BJ (cell line): ENCODE data around the gene TMEM272. TPM values are rescaled to one million over a fixed set of nuclear protein-coding genes. Genes with fewer than 3 reads are reported as not detected.

Source experiments
- CTCF ChIA-PET: fragments of 350-600 bp; formaldehyde crosslinking; extraction: SDS; loops from one replicate; lab custom pipeline; 2021; ENCODE audit warnings: antibody characterized with exemption, inconsistent platforms; lab: Yijun Ruan, JAX
- POLR2A ChIA-PET: fragments of 300-600 bp; sonication (Branson Sonifier 250); formaldehyde crosslinking; extraction: SDS; loops from one replicate; lab custom pipeline; 2021; ENCODE audit warnings: antibody characterized with exemption; lab: Charles Lee
- DNase-seq: peaks from one replicate; pipeline ENCODE4 v3.0.0-alpha.2; 2011; ENCODE audit warnings: low read depth
- H3K27me3 ChIP-seq: 2 replicates; pipeline ENCODE4 v1.6.0; 2011; ENCODE audit warnings: low read length; ENCODE audit not compliant: control insufficient read depth, insufficient read depth
- H3K36me3 ChIP-seq: 2 replicates; pipeline ENCODE4 v1.5.1; 2011; ENCODE audit warnings: low read length; ENCODE audit not compliant: control insufficient read depth, insufficient read depth
- H3K4me3 ChIP-seq: 2 replicates; pipeline ENCODE4 v1.5.1; 2011; ENCODE audit warnings: low read depth, mild to moderate bottlenecking, control low read depth, low read length
- CTCF ChIP-seq: IDR thresholded peaks from 2 replicates; pipeline ENCODE4 v1.5.1; 2011; ENCODE audit warnings: low read depth, mild to moderate bottlenecking, control low read depth, inconsistent platforms, low read length, moderate library complexity; ENCODE audit not compliant: insufficient read depth
- polyA plus RNA-seq: library from polyadenylated mRNA; depleted of rRNA; stranded (reverse); fragments of >200 nt; gene quantifications from 2 replicates; pipeline ENCODE4 v1.2.3, GENCODE V29; 2011

TMEM272 gene
- polyA plus RNA-seq, 1 experiment: not detected

- Histone ChIP-seq H3K36me3 (no peaks in the 10 kb centered on the region), H3K27me3 (peaks cover 19% of the 10 kb centered on the region), H3K4me3 (no peak overlapping the region)
- TF ChIP-seq CTCF: no peak
- DNase-seq: no peak
- CTCF ChIA-PET: interaction anchor here (7.6 kb wide), 1 partner anchor 7 kb away, joined by 40 read pairs; no protein-coding TSS in a partner anchor
- POLR2A ChIA-PET: no interaction called here
Measured at GRCh38 chr13:51822106-51822815, 22.7 kb downstream of the TMEM272 start.

GRCh38 chr13:51821606-51822005 lies 23.4 kb downstream of the TMEM272 start:
- TF ChIP-seq CTCF: no peak
- no peak for DNase-seq
- H3K27me3 ChIP-seq: peaks cover 20% of the 10 kb centered on the region
- CTCF ChIA-PET: interaction anchor here (1.0 kb wide), 1 partner anchor 12 kb away, joined by 5 read pairs; no protein-coding TSS in a partner anchor
- H3K4me3 ChIP-seq: no peak overlapping the region
- no peaks in the 10 kb centered on the region for H3K36me3 ChIP-seq
- POLR2A ChIA-PET: no interaction called here

- Histone ChIP-seq H3K36me3 (no peaks in the 10 kb centered on the region), H3K4me3 (no peak overlapping the region), H3K27me3 (peaks cover 21% of the 10 kb centered on the region)
- ChIA-PET CTCF (interaction anchor here (0.9 kb wide), 1 partner anchor 450 kb away, joined by 3 read pairs; no protein-coding TSS in a partner anchor), POLR2A (no interaction called here)
- TF ChIP-seq CTCF: no peak
- DNase-seq: no peak
Measured at GRCh38 chr13:51820016-51820597, 24.9 kb downstream of the TMEM272 start.

- DNase-seq: no peak
- H3K36me3 ChIP-seq: no peaks in the 10 kb centered on the region
- H3K27me3 ChIP-seq: peaks cover 21% of the 10 kb centered on the region
- POLR2A ChIA-PET: no interaction called here
- no peak overlapping the region for H3K4me3 ChIP-seq
- TF ChIP-seq CTCF: no peak
- CTCF ChIA-PET: interaction anchor here (0.9 kb wide), 1 partner anchor 449 kb away, joined by 3 read pairs; no protein-coding TSS in a partner anchor
Measured at GRCh38 chr13:51819544-51819943, 25.4 kb downstream of the TMEM272 start.

- no peak for DNase-seq
- peaks cover 21% of the 10 kb centered on the region for H3K27me3 ChIP-seq
Measured at GRCh38 chr13:51818781-51819511, 26.0 kb downstream of the TMEM272 start.

More at GRCh38 chr13:51818781-51819511, 26.0 kb downstream of the TMEM272 start:
- TF ChIP-seq CTCF: no peak
- Histone ChIP-seq H3K36me3 (no peaks in the 10 kb centered on the region), H3K4me3 (no peak overlapping the region)
- POLR2A ChIA-PET: no interaction called here
- CTCF ChIA-PET: no interaction called here
